GM10248 (cell line): Measurements from ENCODE around the gene ZNF346.
A peak's percentile ranks its signal among the peaks of the same experiment; 100 is the strongest.
"Not testable (repeated sequence)": the region's sequence is repeated elsewhere in the genome, so short reads cannot be mapped to it uniquely, and the experiment has no call there.

Experiments used
- CTCF ChIA-PET: fragments of 300-600 bp; sonication (Branson Sonifier 250); formaldehyde crosslinking; extraction: SDS; loops from one replicate; lab custom pipeline; 2021; ENCODE audit warnings: antibody characterized with exemption; lab: Yijun Ruan, JAX
- POLR2A ChIA-PET: fragments of 350-650 bp; sonication (Branson Sonifier 250); formaldehyde crosslinking; extraction: SDS; loops from one replicate; lab custom pipeline; 2020; ENCODE audit warnings: antibody characterized with exemption; lab: Yijun Ruan, JAX
- DNase-seq: peaks from one replicate; pipeline ENCODE4 v3.0.0; 2012; ENCODE audit errors: extremely low spot score
- TF ChIP-seq, protein P1 (sequence below): IDR thresholded peaks from 2 replicates; pipeline ENCODE4 v1.5.1; 2012; ENCODE audit warnings: mild to moderate bottlenecking, low read depth; ENCODE audit errors: extremely low read depth, missing control alignments, control extremely low read depth

ZNF346 gene, protein sequence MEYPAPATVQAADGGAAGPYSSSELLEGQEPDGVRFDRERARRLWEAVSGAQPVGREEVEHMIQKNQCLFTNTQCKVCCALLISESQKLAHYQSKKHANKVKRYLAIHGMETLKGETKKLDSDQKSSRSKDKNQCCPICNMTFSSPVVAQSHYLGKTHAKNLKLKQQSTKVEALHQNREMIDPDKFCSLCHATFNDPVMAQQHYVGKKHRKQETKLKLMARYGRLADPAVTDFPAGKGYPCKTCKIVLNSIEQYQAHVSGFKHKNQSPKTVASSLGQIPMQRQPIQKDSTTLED

DNA sequence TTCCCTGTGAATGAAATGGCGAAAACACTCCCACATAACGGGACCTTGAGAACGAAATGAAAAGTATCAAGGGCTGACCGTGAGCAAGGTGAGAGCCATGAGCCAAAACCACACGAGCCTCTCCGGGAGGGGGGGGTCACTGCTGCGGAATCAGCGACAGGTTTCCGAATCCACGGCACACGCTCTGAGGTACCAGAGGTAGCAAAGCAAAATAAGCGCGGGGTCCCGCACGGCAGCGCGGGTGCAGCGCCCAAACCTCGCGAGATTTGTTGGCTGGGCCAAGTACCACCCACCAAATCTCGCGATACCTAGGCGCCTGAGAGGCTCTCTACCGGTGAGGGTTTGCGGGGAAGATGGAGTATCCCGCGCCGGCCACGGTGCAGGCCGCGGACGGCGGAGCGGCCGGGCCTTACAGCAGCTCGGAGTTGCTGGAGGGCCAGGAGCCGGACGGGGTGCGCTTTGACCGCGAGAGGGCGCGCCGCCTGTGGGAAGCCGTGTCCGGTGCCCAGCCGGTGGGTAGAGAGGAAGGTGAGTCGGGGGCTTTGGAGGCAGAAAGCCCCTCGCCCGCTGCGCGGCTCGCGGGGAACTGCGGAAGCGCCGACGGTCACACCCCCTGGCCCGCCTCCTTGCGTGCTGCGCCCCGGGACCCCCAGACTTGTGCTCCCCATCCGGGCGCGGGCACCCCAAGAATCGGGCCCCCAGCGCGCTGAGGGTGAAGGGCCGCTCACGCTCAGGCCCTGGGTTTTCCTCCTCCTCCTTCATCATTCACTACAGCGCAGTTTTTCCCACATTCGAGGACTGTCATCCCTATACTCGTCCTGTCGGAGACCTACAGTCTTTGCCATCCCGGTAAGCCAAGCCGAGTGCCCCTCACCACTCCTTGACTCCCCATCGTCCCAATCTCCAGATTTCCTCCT is at the start of gene ZNF346:
Gene ZNF346, plus strand, starts transcription at position 311 of the 917 bp plus-strand sequence. Its CDS starts 43 bp downstream, at position 354.
- DNase-seq = peak; percentile 98
- TF ChIP-seq, protein P1, sequence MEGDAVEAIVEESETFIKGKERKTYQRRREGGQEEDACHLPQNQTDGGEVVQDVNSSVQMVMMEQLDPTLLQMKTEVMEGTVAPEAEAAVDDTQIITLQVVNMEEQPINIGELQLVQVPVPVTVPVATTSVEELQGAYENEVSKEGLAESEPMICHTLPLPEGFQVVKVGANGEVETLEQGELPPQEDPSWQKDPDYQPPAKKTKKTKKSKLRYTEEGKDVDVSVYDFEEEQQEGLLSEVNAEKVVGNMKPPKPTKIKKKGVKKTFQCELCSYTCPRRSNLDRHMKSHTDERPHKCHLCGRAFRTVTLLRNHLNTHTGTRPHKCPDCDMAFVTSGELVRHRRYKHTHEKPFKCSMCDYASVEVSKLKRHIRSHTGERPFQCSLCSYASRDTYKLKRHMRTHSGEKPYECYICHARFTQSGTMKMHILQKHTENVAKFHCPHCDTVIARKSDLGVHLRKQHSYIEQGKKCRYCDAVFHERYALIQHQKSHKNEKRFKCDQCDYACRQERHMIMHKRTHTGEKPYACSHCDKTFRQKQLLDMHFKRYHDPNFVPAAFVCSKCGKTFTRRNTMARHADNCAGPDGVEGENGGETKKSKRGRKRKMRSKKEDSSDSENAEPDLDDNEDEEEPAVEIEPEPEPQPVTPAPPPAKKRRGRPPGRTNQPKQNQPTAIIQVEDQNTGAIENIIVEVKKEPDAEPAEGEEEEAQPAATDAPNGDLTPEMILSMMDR = peak; percentile 58
- ChIA-PET CTCF (interaction anchor here (0.7 to 4.3 kb wide), 6 partner anchors 9 to 365 kb away, joined by 3 to 29 read pairs (median 4); partner anchors contain the start of gene UIMC1), POLR2A (interaction anchor here (0.6 to 0.8 kb wide), 2 partner anchors 9 to 26 kb away, joined by 3 read pairs; no protein-coding TSS in a partner anchor)

DNA sequence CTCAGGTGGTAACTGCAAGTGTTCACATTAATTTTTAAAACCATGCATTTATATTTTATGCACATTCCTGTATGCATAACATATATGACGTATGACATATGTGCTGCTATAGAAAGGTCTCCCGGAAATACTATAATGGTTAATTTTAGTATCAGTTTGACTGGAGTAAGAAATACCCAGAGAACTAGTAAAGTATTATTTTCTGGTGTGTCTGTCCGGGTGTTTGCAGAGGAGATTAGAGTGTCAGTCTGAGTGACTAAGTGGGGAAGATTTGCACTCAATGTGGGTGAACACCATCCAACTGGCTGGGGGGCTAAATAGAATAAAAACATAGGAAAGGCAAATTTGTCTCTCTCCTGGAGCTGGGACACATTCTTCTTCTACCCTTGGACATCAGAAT is 42.8 kb upstream of the ZNF346 start:
- TF ChIP-seq, protein P1 = no peak
- ChIA-PET CTCF (interaction anchor here (1.5 kb wide), 1 partner anchor 319 kb away, joined by 4 read pairs; no protein-coding TSS in a partner anchor), POLR2A (no interaction called here)
- DNase-seq = no peak

DNA sequence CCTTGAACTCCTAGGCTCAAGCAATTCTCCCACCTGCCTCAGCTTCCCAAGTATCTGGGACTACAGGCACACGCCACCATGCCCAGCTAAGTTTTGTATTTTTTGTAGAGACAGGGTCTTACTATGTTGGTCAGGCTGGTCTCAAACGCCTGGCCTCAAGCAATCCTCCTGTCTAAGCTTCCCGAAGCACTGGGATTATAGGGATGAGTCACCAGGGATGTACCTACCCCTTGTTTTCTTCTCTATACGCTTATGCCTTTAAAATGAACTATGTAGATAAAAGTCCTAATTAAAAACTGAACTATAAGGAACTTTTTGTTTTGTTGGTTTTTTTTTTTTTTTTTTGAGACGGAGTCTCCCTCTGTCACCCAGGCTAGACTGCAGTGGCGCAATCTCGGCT is 41.7 kb upstream of the ZNF346 start:
- DNase-seq = no peak
- POLR2A ChIA-PET = interaction anchor here (0.6 kb wide), 1 partner anchor 436 kb away, joined by 3 read pairs; no protein-coding TSS in a partner anchor
- CTCF ChIA-PET = interaction anchor here (1.5 to 2.3 kb wide), 3 partner anchors 9 to 320 kb away, joined by 3 to 10 read pairs (median 4); no protein-coding TSS in a partner anchor
- TF ChIP-seq, protein P1 = no peak

DNA sequence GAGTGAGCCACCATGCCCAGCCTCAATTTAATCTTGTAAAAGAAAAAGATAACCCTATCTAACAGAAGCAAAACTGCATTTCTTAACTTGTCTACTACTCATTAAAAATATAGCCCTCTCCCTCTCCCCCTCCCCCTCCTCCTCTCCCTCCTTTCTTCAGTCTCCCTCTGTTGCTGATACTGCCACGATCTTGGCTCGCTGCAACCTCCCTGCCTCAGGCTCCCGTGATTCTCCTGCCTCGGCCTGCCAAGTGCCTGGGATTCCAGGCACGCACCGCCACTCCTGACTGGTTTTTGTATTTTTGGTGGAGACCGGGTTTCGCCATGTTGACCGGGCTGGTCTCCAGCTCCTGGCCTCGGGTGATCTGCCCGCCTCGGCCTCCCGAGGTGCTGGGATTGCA is 39.4 kb upstream of the ZNF346 start:
- DNase-seq, POLR2A ChIA-PET: not testable (repeated sequence)
- CTCF ChIA-PET = interaction anchor here (1.7 kb wide), 1 partner anchor 322 kb away, joined by 5 read pairs; no protein-coding TSS in a partner anchor

DNA sequence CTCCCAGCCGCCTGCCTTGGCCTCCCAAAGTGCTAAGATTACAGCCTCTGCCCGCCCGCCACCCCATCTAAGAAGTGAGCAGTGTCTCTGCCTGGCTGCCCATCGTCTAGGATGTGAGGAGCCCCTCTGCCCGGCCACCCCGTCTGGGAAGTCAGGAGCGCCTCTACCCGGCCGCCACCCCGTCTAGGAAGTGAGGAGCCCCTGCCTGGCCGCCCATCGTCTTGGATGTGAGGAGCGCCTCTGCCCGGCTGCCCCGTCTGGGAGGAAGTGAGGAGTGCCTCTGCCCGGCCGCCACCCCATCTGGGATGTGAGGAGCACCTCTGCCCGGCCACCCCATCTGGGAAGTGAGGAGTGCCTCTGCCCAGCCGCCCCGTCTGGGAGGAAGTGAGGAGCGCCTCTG is 38.9 kb upstream of the ZNF346 start:
- POLR2A ChIA-PET, DNase-seq, CTCF ChIA-PET: not testable (repeated sequence)

DNA sequence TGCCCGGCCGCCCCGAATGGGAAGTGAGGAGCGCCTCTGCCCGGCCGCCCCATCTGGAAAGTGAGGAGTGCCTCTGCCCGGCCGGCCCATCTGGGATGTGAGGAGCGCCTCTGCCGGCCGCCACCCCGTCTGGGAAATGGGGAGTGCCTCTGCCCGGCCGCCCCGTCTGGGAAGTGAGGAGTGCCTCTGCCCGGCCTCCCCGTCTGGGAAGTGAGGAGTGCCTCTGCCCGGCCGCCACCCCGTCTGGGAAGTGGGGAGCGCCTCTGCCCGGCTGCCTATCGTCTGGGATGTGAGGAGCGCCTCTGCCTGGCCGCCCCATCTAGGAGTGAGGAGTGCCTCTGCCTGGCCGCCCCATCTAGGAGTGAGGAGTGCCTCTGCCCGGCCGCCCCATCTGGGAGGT is 38.3 kb upstream of the ZNF346 start:
- DNase-seq, POLR2A ChIA-PET, CTCF ChIA-PET: not testable (repeated sequence)

DNA sequence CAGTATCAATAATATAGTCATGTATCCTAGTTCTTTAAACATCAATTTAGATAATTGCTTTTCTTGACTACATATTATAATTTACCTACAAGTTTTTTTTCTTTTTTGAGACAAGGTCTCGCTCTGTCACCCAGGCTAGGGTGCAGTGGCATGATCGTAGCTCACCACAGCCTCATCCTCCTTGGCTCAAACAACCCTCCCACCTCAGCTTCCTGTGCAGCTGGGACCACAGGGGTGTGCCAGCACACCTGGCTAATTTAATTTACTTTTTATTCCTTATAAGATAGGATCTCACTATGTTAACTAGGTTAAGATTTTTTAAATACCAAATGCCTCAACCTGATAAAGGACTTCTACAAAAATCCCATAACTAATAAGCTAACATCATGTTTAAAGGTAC is 37.0 kb upstream of the ZNF346 start:
- POLR2A ChIA-PET = no interaction called here
- TF ChIP-seq, protein P1 = no peak
- no peak for DNase-seq
- CTCF ChIA-PET = interaction anchor here (0.8 to 1.8 kb wide), 3 partner anchors 18 to 25 kb away, joined by 3 to 6 read pairs (median 4); no protein-coding TSS in a partner anchor
